GM19023 (cell line): ENCODE results near the gene GPR45.
A peak's percentile ranks its signal among the peaks of the same experiment; 100 is the strongest.
"Not testable (repeated sequence)": the region's sequence is repeated elsewhere in the genome, so short reads cannot be mapped to it uniquely, and the experiment has no call there.

Source experiments
- ATAC-seq: cut with Tn5 transposase; IDR thresholded peaks from one replicate; pipeline ENCODE4 v1.9.1; 2021; ENCODE audit warnings: mild to moderate bottlenecking, moderate library complexity; ENCODE audit not compliant: unreplicated experiment

The GPR45 gene

DNA sequence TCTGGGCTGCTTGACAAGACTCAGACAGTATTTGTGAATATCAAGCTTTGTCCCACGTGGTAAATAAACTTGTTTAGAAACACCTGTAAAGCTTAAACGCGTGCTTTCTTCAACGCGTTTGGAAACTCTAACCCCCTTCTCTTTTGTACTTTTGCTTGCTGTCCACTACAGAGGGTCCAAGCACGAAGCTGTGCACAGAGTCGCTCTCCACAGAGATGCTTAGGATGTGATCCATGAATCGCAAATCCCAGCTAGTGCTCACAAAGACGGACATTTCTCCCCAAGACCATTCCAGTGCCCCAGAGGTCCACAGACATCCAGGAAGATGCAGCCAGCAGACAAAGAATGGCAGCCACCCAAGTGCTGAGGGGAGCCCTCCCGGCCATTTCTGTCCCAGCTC, at the start of gene GPR45:
Gene GPR45 (plus strand): TSS at position 301 of the 400 bp plus-strand sequence. CDS start 116 bp downstream, outside the sequence.
- no peak for ATAC-seq

GRCh38 chr2:105194022-105194675, 47.4 kb upstream of the GPR45 start:
- no peak for ATAC-seq

DNA sequence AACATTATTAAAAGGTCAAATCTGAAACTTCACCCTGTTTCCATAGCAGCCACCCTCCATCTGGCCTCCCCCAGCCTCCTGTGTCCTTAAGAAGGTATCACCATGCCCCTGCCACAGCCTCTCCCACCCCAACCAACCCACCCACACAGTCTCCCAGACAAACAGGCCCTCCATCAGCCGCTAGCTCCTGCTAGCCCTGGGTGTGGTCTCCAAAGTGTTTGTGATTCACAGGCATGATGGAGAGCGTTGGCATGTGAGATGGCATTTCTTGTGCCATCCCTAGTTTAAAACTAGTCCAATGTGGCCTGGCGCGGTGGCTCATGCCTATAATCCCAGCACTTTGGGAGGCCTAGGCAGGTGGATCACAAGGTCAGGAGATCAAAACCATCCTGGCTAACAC, 44.9 kb upstream of the GPR45 start:
- no peak for ATAC-seq

DNA sequence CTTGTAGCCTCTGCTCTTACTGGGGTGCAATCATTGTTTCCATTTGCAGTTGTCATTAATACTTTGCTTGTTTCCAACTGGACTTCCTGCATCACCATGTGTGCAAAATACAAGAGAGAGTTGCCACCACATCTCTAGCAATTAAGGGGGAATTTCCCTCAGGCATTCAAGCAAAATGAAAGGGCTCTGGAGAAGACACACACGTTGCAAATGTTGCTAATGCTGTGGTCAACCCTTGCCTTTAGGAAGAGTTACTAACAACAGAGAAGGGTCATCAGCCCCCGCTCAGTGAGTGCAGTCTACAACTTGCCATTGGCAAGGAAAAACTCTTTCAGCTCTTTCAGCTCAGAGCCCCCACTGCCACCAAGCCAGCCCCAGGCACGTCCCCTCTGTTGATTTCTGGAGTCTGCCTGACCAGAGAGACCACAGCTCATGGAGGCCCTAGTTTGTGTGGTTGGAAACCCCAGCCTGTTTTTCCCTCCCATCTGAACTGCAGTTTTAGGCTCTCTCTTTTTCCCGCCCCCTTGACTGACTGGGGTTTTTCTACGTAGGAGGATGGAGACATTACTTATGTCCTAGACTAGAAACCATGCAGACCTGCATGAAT, 25.9 kb upstream of the GPR45 start:
- ATAC-seq, result no peak

DNA sequence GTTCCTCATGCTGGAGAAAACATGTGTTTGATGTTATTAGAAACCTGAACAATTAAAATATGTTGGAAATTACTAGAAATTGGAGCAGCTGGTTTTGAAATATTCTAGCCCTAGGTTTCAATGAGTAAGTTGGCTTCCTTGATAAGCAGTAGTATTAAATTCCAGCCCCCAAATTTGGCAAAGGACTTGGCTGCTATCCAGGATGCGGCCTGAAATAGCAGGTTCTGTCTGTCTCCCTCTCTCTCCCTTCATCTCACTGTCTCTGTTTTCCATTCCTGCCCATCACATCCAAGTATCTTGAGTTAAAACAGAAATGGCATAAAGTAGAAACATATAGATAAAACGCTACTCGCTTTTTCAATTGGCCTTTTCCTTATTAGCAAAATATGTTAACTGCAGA, 20.9 kb upstream of the GPR45 start:
- no peak for ATAC-seq

- no peak for ATAC-seq
Observed at GRCh38 chr2:105224444-105224843, 17.1 kb upstream of the GPR45 start.

- no peak for ATAC-seq
Observed at GRCh38 chr2:105231232-105231619, 10.3 kb upstream of the GPR45 start.

DNA sequence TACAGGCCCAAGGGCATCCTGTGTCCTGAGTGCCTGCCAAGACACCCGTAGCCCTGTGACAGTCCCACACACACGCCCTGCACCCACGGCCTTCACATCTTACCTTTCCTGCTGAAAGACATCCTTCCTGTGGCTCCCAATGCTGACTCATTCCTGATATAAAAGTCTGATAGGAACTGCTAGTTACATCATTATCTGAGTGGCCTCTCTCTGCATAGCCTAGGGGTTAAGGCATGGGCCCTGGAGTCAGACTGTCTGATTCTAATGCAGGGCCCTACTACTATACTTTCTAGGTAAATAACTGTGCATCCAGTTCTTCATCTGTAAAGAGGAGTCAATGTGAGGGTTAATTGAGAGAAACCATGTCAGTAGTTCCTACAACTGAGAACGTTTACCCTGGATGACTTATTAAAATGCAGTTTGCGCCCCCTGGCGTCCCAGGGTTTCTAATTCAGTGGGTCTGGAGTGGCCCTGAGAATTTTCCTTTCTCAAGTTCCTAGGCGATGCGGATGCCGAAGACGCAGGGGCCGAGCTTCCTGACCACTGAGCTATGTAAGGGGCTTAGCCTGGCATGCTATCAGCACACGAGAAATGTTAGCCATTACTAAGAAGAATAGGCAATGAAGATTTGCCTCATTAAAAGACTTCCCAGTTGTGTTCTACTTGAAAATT, 6.0 kb upstream of the GPR45 start:
- peak; percentile 66 for ATAC-seq

GRCh38 chr2:105236060-105236424, 5.5 kb upstream of the GPR45 start:
- no peak for ATAC-seq

GRCh38 chr2:105237045-105237765, 4.3 kb upstream of the GPR45 start:
- no peak for ATAC-seq

DNA sequence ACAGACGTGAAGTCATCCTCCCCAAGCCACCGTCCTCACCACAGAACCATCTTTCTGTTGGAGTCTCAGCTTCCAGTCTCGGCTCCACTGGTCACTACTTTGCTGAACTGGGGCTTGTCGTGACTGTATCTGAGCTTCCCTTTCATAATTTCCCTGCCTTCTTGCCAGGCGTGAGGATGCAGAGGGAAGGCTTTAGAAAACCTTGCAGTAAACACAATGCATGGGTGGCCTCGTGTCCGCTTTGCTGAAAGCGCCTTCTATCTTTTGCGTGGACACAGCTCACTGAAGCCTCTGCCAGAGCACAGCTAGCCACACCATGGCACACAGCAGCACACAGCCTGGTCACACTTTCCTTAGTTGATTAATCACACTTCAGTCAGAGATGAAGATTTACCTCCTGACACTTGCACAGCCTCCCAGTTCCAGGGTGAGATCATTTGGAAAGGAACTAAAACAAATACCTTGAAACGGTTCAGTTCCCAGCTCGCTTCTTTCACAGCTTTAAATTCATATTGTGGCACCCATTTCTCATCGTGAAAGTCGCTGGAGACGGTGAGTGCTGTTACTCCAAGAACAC, 2.8 kb upstream of the GPR45 start:
- no peak for ATAC-seq

DNA sequence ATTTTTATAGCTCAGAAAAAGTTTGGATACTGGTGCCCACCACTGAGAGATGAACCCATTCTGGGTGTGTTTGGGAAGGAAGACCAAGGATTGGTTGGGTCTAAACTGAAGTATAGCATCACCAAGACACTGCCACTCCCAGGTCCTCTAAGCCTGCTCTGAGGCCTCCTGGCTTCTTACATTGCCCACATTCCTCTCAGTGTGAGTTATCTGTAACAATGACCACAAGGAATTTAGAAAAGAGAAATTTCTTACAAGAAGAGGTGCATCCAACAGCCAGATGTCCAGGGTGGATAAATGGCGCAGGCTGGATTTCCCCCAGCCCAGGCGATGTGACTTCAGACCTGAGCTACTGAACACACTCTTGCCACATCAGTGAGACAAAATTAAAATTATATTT, 1.6 kb upstream of the GPR45 start:
- no peak for ATAC-seq

GRCh38 chr2:105242286-105242993, 897 bp downstream of the GPR45 start:
- ATAC-seq, result no peak

GRCh38 chr2:105243961-105244360, 2.4 kb downstream of the GPR45 start:
- no peak for ATAC-seq

DNA sequence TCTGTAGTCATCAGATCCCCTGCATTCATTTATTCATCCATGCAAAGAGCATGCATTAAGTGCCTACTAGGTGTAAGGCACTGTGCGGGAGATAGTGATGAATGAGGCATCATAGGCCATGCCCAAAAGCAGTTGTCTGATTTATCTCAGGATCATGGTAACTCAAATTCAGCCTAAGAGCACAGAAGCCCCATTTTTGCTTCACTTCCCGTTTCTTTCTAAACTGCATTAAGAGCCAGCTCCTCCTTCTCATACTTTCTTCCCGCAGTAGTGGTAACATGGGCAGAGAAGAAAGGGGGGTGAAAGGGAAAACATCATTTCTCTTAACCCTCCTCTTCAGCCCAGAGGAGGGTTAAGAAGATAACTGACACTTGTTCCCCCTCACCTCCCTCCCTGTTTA, 2.9 kb downstream of the GPR45 start:
- no peak for ATAC-seq

- no peak for ATAC-seq
Observed at GRCh38 chr2:105248316-105249070, 7.0 kb downstream of the GPR45 start.

- ATAC-seq, result no peak
Observed at GRCh38 chr2:105249181-105249580, 7.6 kb downstream of the GPR45 start.

- ATAC-seq, result no peak
Observed at GRCh38 chr2:105249891-105250290, 8.3 kb downstream of the GPR45 start.

GRCh38 chr2:105251016-105251648, 9.6 kb downstream of the GPR45 start:
- not testable (repeated sequence) for ATAC-seq

GRCh38 chr2:105252271-105252670, 10.7 kb downstream of the GPR45 start:
- no peak for ATAC-seq
